ENCODE results near the gene INTS13.
"Not testable (repeated sequence)": the region's sequence is repeated elsewhere in the genome, so short reads cannot be mapped to it uniquely, and the experiment has no call there.

INTS13 gene

DNA sequence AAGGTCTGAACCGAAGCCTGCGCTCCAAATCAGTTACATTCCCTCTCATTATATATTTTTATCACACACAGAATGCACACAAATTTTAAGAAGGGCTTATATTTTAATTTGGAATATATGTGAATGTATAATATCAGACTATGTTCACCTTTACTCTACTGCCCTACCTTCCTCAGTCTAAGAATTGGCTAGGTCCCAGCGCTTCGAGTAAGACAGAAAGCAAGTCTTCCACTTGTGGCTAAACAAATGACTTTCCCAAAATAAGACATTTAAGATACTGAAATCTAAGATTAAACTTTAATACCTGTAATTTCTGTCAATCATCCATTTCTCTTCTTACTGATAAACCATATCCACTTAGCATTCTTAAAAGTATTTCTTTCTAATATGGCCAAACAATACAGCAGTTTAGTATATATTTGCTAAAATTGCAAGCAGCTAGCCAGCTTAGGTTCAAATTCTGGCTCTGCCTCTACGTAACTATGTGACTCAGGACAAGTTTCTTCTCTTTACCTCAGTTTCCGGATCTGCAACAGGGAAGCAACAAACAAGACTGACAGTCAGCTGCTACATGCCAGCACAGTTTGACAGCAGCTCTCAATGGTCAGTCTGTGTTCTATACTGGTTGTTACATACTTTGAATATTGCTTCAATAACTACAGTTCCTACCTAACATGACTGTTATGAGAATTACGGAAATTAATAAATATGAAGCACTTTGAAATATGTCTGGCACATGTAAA lies 2.0 kb downstream of the INTS13 start:
- Histone ChIP-seq H3K9ac (ENCODE audit: low read length) (peak overlapping the region; percentile 99), H3K4me3 (ENCODE audit: low read length) (peak overlapping the region; percentile 100), H3K4me1 (ENCODE audit: control insufficient read depth, insufficient read depth, low read length) (peaks cover 39% of the 10 kb centered on the region), H3K27me3 (replicated peaks; ENCODE audit: control insufficient read depth, insufficient read depth, low read length) (no peaks in the 10 kb centered on the region), H3K9me3 (ENCODE audit: control insufficient read depth, low read length) (no peaks in the 10 kb centered on the region), H3K36me3 (ENCODE audit: control insufficient read depth, insufficient read depth, low read length, severe bottlenecking) (peaks cover 16% of the 10 kb centered on the region)
- DNase-seq (ENCODE audit: low read depth) = no peak

GRCh38 chr12:26929590-26929989 lies 8.2 kb downstream of the INTS13 start:
- no peak for DNase-seq (ENCODE audit: low read depth)
- peaks cover under 1% of the 10 kb centered on the region for H3K4me1 ChIP-seq (ENCODE audit: control insufficient read depth, insufficient read depth, low read length)
- H3K36me3 ChIP-seq (ENCODE audit: control insufficient read depth, insufficient read depth, low read length, severe bottlenecking) = peaks cover 67% of the 10 kb centered on the region
- H3K9me3 ChIP-seq (ENCODE audit: control insufficient read depth, low read length) = no peaks in the 10 kb centered on the region
- H3K9ac ChIP-seq (ENCODE audit: low read length) = no peak overlapping the region
- H3K4me3 ChIP-seq (ENCODE audit: low read length) = no peak overlapping the region
- no peaks in the 10 kb centered on the region for H3K27me3 ChIP-seq (replicated peaks; ENCODE audit: control insufficient read depth, insufficient read depth, low read length)

- DNase-seq (ENCODE audit: low read depth) = no peak
- peaks cover 70% of the 10 kb centered on the region for H3K36me3 ChIP-seq (ENCODE audit: control insufficient read depth, insufficient read depth, low read length, severe bottlenecking)
- H3K27me3 ChIP-seq (replicated peaks; ENCODE audit: control insufficient read depth, insufficient read depth, low read length) = no peaks in the 10 kb centered on the region
- no peak overlapping the region for H3K4me3 ChIP-seq (ENCODE audit: low read length)
- H3K9ac ChIP-seq (ENCODE audit: low read length) = no peak overlapping the region
- no peaks in the 10 kb centered on the region for H3K4me1 ChIP-seq (ENCODE audit: control insufficient read depth, insufficient read depth, low read length)
- no peaks in the 10 kb centered on the region for H3K9me3 ChIP-seq (ENCODE audit: control insufficient read depth, low read length)
Measured at GRCh38 chr12:26928661-26929060, 9.1 kb downstream of the INTS13 start.

- Histone ChIP-seq H3K27me3 (replicated peaks; ENCODE audit: control insufficient read depth, insufficient read depth, low read length) (no peaks in the 10 kb centered on the region), H3K9me3 (ENCODE audit: control insufficient read depth, low read length) (no peaks in the 10 kb centered on the region), H3K4me1 (ENCODE audit: control insufficient read depth, insufficient read depth, low read length) (no peaks in the 10 kb centered on the region), H3K36me3 (ENCODE audit: control insufficient read depth, insufficient read depth, low read length, severe bottlenecking) (peaks cover 77% of the 10 kb centered on the region), H3K4me3 (ENCODE audit: low read length) (no peak overlapping the region), H3K9ac (ENCODE audit: low read length) (no peak overlapping the region)
- DNase-seq (ENCODE audit: low read depth) = no peak
Measured at GRCh38 chr12:26921886-26922285, 15.9 kb downstream of the INTS13 start.

DNA sequence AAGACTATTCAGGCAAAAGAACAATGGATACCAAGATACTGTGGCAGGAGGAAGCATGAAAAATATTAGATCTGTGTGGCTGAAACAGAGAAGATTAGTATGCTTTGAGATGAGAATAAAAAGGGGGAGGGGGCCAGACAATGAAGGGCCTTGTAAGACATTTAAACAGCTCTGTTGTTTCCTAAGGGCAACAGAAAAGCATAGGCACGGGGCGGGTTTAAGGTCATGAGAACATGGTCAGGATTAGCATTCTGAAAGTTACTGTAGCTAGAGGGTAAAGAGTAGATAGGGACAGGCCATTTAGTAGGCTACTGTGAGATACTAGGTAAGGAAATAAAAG lies 18.6 kb downstream of the INTS13 start:
- Histone ChIP-seq H3K9me3 (ENCODE audit: control insufficient read depth, low read length) (no peaks in the 10 kb centered on the region), H3K4me1 (ENCODE audit: control insufficient read depth, insufficient read depth, low read length) (no peaks in the 10 kb centered on the region), H3K9ac (ENCODE audit: low read length) (no peak overlapping the region), H3K36me3 (ENCODE audit: control insufficient read depth, insufficient read depth, low read length, severe bottlenecking) (peaks cover 64% of the 10 kb centered on the region), H3K4me3 (ENCODE audit: low read length) (no peak overlapping the region), H3K27me3 (replicated peaks; ENCODE audit: control insufficient read depth, insufficient read depth, low read length) (no peaks in the 10 kb centered on the region)
- no peak for DNase-seq (ENCODE audit: low read depth)

GRCh38 chr12:26918321-26919215 lies 19.2 kb downstream of the INTS13 start:
- Histone ChIP-seq H3K4me1 (ENCODE audit: control insufficient read depth, insufficient read depth, low read length) (no peaks in the 10 kb centered on the region), H3K4me3 (ENCODE audit: low read length) (no peak overlapping the region), H3K27me3 (replicated peaks; ENCODE audit: control insufficient read depth, insufficient read depth, low read length) (no peaks in the 10 kb centered on the region), H3K9ac (ENCODE audit: low read length) (no peak overlapping the region), H3K9me3 (ENCODE audit: control insufficient read depth, low read length) (no peaks in the 10 kb centered on the region), H3K36me3 (ENCODE audit: control insufficient read depth, insufficient read depth, low read length, severe bottlenecking) (peaks cover 62% of the 10 kb centered on the region)
- peak; percentile 22 for DNase-seq (ENCODE audit: low read depth)

DNA sequence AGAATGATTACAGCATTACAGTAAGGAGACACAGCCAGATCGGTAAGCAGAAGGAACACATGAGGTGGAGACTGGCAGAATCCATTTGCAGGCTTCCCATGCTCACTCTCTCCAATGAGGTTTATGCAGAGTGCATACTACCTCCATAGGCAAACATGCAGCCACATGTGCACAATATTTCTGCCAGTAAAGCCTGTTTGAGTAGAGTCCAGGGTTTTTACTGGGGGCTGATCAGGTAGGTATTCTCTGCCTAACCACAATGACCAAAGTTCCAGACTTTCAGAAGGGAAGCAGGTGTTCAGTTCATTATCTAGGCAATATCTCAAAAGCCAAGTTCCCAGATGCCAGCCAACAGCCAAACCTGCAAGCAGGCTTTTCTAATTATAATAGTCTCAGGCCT lies 31.1 kb downstream of the INTS13 start:
- no peak overlapping the region for H3K9ac ChIP-seq (ENCODE audit: low read length)
- no peaks in the 10 kb centered on the region for H3K4me1 ChIP-seq (ENCODE audit: control insufficient read depth, insufficient read depth, low read length)
- H3K4me3 ChIP-seq (ENCODE audit: low read length) = no peak overlapping the region
- H3K27me3 ChIP-seq (replicated peaks; ENCODE audit: control insufficient read depth, insufficient read depth, low read length) = no peaks in the 10 kb centered on the region
- peaks cover 81% of the 10 kb centered on the region for H3K36me3 ChIP-seq (ENCODE audit: control insufficient read depth, insufficient read depth, low read length, severe bottlenecking)
- H3K9me3 ChIP-seq (ENCODE audit: control insufficient read depth, low read length) = no peaks in the 10 kb centered on the region
- no peak for DNase-seq (ENCODE audit: low read depth)

GRCh38 chr12:26906024-26906423 lies 31.8 kb downstream of the INTS13 start:
- Histone ChIP-seq H3K4me3 (ENCODE audit: low read length) (no peak overlapping the region), H3K27me3 (replicated peaks; ENCODE audit: control insufficient read depth, insufficient read depth, low read length) (no peaks in the 10 kb centered on the region), H3K9ac (ENCODE audit: low read length) (no peak overlapping the region), H3K9me3 (ENCODE audit: control insufficient read depth, low read length) (no peaks in the 10 kb centered on the region), H3K36me3 (ENCODE audit: control insufficient read depth, insufficient read depth, low read length, severe bottlenecking) (peaks cover 75% of the 10 kb centered on the region), H3K4me1 (ENCODE audit: control insufficient read depth, insufficient read depth, low read length) (no peaks in the 10 kb centered on the region)
- no peak for DNase-seq (ENCODE audit: low read depth)

DNA sequence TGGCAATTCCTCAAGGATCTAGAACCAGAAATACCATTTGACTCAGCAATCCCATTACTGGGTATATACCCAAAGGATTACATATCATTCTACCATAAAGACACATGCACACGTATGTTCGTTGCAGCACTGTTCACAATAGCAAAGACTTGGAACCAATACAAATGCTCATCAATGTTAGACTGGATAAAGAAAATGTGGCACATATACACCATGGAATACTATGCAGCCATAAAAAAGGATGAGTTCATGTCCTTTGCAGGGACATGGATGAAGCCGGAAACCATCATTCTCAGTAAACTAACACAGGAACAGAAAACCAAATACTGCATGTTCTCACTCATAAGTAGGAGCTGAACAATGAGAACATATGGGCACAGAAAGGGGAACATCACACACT lies 34.4 kb downstream of the INTS13 start:
- not testable (repeated sequence) for H3K9me3 ChIP-seq (ENCODE audit: control insufficient read depth, low read length); H3K27me3 ChIP-seq (replicated peaks; ENCODE audit: control insufficient read depth, insufficient read depth, low read length); H3K9ac ChIP-seq (ENCODE audit: low read length); DNase-seq (ENCODE audit: low read depth); H3K4me3 ChIP-seq (ENCODE audit: low read length); H3K4me1 ChIP-seq (ENCODE audit: control insufficient read depth, insufficient read depth, low read length)
- peaks cover 67% of the 10 kb centered on the region for H3K36me3 ChIP-seq (ENCODE audit: control insufficient read depth, insufficient read depth, low read length, severe bottlenecking)

DNA sequence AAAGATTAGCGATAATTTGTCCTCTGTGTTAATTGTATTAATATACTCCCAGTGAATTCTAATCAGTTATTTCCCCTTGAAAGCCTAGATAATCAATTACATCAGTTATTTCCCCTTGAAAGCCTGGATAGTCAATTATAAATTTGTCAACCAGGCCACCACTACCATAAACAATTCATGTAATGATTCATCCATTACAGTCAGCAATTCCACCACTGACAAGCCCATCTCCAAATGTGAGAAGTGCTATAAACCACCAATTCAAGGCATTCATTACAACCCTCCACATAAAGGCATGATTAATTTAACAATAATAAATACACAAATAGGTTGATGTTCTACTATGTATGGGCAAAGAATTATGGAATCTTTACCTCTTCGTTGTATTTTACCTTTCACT lies 40.9 kb downstream of the INTS13 start:
- no peaks in the 10 kb centered on the region for H3K4me1 ChIP-seq (ENCODE audit: control insufficient read depth, insufficient read depth, low read length)
- no peak overlapping the region for H3K9ac ChIP-seq (ENCODE audit: low read length)
- no peak overlapping the region for H3K4me3 ChIP-seq (ENCODE audit: low read length)
- DNase-seq (ENCODE audit: low read depth) = no peak
- no peaks in the 10 kb centered on the region for H3K27me3 ChIP-seq (replicated peaks; ENCODE audit: control insufficient read depth, insufficient read depth, low read length)
- H3K9me3 ChIP-seq (ENCODE audit: control insufficient read depth, low read length) = no peaks in the 10 kb centered on the region
- peaks cover 30% of the 10 kb centered on the region for H3K36me3 ChIP-seq (ENCODE audit: control insufficient read depth, insufficient read depth, low read length, severe bottlenecking)

- H3K4me3 ChIP-seq (ENCODE audit: low read length) = no peak overlapping the region
- no peak for DNase-seq (ENCODE audit: low read depth)
- H3K4me1 ChIP-seq (ENCODE audit: control insufficient read depth, insufficient read depth, low read length) = no peaks in the 10 kb centered on the region
- H3K27me3 ChIP-seq (replicated peaks; ENCODE audit: control insufficient read depth, insufficient read depth, low read length) = no peaks in the 10 kb centered on the region
- peaks cover 27% of the 10 kb centered on the region for H3K36me3 ChIP-seq (ENCODE audit: control insufficient read depth, insufficient read depth, low read length, severe bottlenecking)
- no peak overlapping the region for H3K9ac ChIP-seq (ENCODE audit: low read length)
- no peaks in the 10 kb centered on the region for H3K9me3 ChIP-seq (ENCODE audit: control insufficient read depth, low read length)
Measured at GRCh38 chr12:26895672-26896071, 42.1 kb downstream of the INTS13 start.
